Gastroesophageal sphincter (tissue), 4 donors: ENCODE measurements around the gene ZNF385D. TPM values are rescaled to one million over a fixed set of nuclear protein-coding genes. Genes with fewer than 3 reads are reported as not detected.
A peak's percentile ranks its signal among the peaks of the same experiment; 100 is the strongest.

Experiments
- ATAC-seq: fragments of 150-250 bp; one replicate; pipeline ENCODE4 v1.9.1; 2016; ENCODE audit warnings: mild to moderate bottlenecking, moderate library complexity
- H3K27ac ChIP-seq, 4 donors: fragments of 200-600 bp; sonication (generic) in 3 of 4; 1 replicate in 3 of 4; 2 replicates in 1 of 4; pipeline ENCODE4 v1.5.1; 2016 to 2019
- H3K27me3 ChIP-seq: fragments of 200-600 bp; sonication (generic); one replicate; pipeline ENCODE4 v1.5.1; 2019
- H3K36me3 ChIP-seq, 2 donors: fragments of 200-600 bp; sonication (generic); one replicate each; pipeline ENCODE4 v1.5.1; 2019; ENCODE audit warnings: control low read depth in 1 of 2
- H3K4me1 ChIP-seq, 3 donors: fragments of 200-600 bp; sonication (generic); 1 replicate in 2 of 3; 2 replicates in 1 of 3; pipeline ENCODE4 v1.5.1; 2016 to 2019; ENCODE audit warnings: control low read depth in 2 of 3
- H3K4me3 ChIP-seq, 2 donors: fragments of 200-600 bp; sonication (generic); one replicate each; pipeline ENCODE4 v1.5.1; 2019; ENCODE audit warnings: mild to moderate bottlenecking in 1 of 2, moderate library complexity in 1 of 2
- H3K9me3 ChIP-seq, 3 donors: fragments of 200-600 bp; sonication (generic); one replicate each; pipeline ENCODE4 v1.5.1; 2017 to 2019; ENCODE audit warnings: control low read depth in 2 of 3
- EP300 ChIP-seq: sonication (generic); formaldehyde crosslinking; IDR thresholded peaks from one replicate; pipeline ENCODE4 v1.6.1; 2017; ENCODE audit warnings: antibody characterized with exemption, mild to moderate bottlenecking
- POLR2A ChIP-seq, 2 donors: fragments of 450-650 bp; IDR thresholded peaks; one replicate each; pipeline ENCODE4 v1.6.1; 2017; ENCODE audit warnings: antibody characterized with exemption in 2 of 2, mild to moderate bottlenecking in 2 of 2, moderate library complexity in 1 of 2
- POLR2AphosphoS5 ChIP-seq: sonication (generic); formaldehyde crosslinking; IDR thresholded peaks from one replicate; pipeline ENCODE4 v1.6.1; 2017; ENCODE audit warnings: antibody characterized with exemption
- WGBS, 2 donors: methylation state at CpG; one replicate each; pipeline ENCODE4 v1.1.5; 2018; ENCODE audit warnings: low coverage in 1 of 2; 5-methylcytosine and 5-hydroxymethylcytosine counted together
- total RNA-seq, 4 donors: library from RNA; depleted of rRNA; stranded (reverse); fragments of >200 nt; gene quantifications; one replicate each; pipeline ENCODE4 v1.1.0, GENCODE V29; 2016
- TF ChIP-seq, protein P1 (sequence below), 4 experiments: fragments of 200-600 bp in 2 of 4; fragments of 450-650 bp in 2 of 4; sonication (generic) in 1 of 4; IDR thresholded peaks; one replicate each; pipeline ENCODE4 v1.5.1; 2017 to 2019; ENCODE audit warnings: antibody characterized with exemption in 4 of 4, mild to moderate bottlenecking in 2 of 4, moderate library complexity in 2 of 4

The ZNF385D gene
- total RNA-seq, 4 donors from 2014 or later: 8.1 to 17.9 (median 11.3) TPM

- no peaks in the 10 kb centered on the region for H3K27me3 ChIP-seq
- H3K4me1 ChIP-seq: peaks cover 3 to 24% (median 7%) of the 10 kb centered on the region in 3 donors
- WGBS, 2 donors: 67 to 87% methylated on average over 1 of the region's 1 CpG
- no peak for ATAC-seq
- no peak overlapping the region for H3K4me3 ChIP-seq
- TF ChIP-seq POLR2AphosphoS5 (no peak), EP300 (no peak), POLR2A (IDR thresholded peaks at IDR 0.05) (no peak)
- TF ChIP-seq, protein P1, sequence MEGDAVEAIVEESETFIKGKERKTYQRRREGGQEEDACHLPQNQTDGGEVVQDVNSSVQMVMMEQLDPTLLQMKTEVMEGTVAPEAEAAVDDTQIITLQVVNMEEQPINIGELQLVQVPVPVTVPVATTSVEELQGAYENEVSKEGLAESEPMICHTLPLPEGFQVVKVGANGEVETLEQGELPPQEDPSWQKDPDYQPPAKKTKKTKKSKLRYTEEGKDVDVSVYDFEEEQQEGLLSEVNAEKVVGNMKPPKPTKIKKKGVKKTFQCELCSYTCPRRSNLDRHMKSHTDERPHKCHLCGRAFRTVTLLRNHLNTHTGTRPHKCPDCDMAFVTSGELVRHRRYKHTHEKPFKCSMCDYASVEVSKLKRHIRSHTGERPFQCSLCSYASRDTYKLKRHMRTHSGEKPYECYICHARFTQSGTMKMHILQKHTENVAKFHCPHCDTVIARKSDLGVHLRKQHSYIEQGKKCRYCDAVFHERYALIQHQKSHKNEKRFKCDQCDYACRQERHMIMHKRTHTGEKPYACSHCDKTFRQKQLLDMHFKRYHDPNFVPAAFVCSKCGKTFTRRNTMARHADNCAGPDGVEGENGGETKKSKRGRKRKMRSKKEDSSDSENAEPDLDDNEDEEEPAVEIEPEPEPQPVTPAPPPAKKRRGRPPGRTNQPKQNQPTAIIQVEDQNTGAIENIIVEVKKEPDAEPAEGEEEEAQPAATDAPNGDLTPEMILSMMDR (IDR thresholded peaks at IDR 0.05): no peak
- no peak overlapping the region for H3K27ac ChIP-seq
- H3K36me3 ChIP-seq: no peaks in the 10 kb centered on the region
- no peaks in the 10 kb centered on the region for H3K9me3 ChIP-seq
Observed at GRCh38 chr3:21649519-21649918, 101.5 kb downstream of the ZNF385D start.

DNA sequence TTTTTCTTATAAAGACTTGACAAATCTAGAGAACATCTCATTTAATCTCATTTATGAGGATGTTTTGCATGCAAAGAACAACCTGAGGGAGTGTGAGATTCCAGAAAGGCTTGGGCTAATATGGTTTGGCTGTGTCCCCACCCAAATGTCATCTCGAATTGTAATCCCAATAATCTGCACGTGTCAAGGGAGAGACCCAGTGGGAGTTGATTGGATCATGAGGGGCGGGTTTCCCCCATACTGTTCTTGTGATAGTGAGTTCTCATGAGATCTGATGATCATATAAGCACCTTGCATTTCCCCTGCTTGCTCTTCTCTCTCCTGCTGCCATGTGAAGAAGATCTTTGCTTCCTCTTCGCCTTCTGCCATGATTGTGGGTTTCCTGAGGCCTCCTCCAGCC is 103.0 kb downstream of the ZNF385D start:
- no peak for TF ChIP-seq POLR2A (IDR thresholded peaks at IDR 0.05)
- no peak for TF ChIP-seq POLR2AphosphoS5
- TF ChIP-seq, protein P1 (IDR thresholded peaks at IDR 0.05): no peak
- TF ChIP-seq EP300: no peak
- no peak for ATAC-seq
- Histone ChIP-seq H3K9me3 (no peaks in the 10 kb centered on the region), H3K36me3 (no peaks in the 10 kb centered on the region), H3K27me3 (no peaks in the 10 kb centered on the region), H3K4me1 (peaks cover 3 to 37% (median 11%) of the 10 kb centered on the region in 3 donors), H3K27ac (no peak overlapping the region), H3K4me3 (no peak overlapping the region)
- WGBS, 2 donors: 78 to 95% methylated on average over 4 of the region's 4 CpGs

GRCh38 chr3:21645121-21645897 is 105.7 kb downstream of the ZNF385D start:
- WGBS, 2 donors: 33 to 36% methylated on average over 4 of the region's 4 CpGs
- peak; percentile 61 for ATAC-seq
- no peaks in the 10 kb centered on the region for H3K9me3 ChIP-seq
- no peaks in the 10 kb centered on the region for H3K36me3 ChIP-seq
- peak overlapping the region; percentile 71 to 80 (median 76) for H3K27ac ChIP-seq
- no peak for TF ChIP-seq POLR2A (IDR thresholded peaks at IDR 0.05)
- TF ChIP-seq EP300: no peak
- TF ChIP-seq, protein P1 (IDR thresholded peaks at IDR 0.05): no peak
- peak; percentile 65 for TF ChIP-seq POLR2AphosphoS5
- peaks cover 3 to 37% (median 11%) of the 10 kb centered on the region in 3 donors for H3K4me1 ChIP-seq
- no peak overlapping the region for H3K4me3 ChIP-seq
- H3K27me3 ChIP-seq: no peaks in the 10 kb centered on the region

DNA sequence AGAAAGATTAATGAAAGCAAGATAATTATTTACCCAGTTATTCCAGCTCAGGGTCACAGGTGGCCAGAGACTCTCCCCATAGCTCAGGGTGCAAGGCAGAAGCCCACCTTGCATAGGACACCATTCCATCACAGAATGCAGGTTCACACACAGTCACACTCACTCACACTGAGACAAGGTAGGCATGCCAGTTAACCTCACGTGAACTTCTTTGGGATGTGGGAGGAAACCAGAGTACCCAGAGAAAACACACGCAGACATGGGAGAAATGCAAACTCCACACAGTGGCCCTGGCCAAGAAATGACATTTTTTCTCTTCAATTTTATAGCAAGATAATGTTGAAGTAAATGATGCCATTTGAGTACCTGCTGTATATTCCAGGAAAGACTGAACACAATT is 106.7 kb downstream of the ZNF385D start:
- no peak for ATAC-seq
- H3K36me3 ChIP-seq: no peaks in the 10 kb centered on the region
- 0 to 90% methylated on average over 1 to 2 of the region's 2 CpGs for WGBS, 2 donors
- H3K9me3 ChIP-seq: no peaks in the 10 kb centered on the region
- H3K27ac ChIP-seq: peak overlapping the region; percentile 71 to 80 (median 76)
- peaks cover 3 to 37% (median 11%) of the 10 kb centered on the region in 3 donors for H3K4me1 ChIP-seq
- no peak overlapping the region for H3K4me3 ChIP-seq
- H3K27me3 ChIP-seq: no peaks in the 10 kb centered on the region
- no peak for TF ChIP-seq POLR2A (IDR thresholded peaks at IDR 0.05)
- no peak for TF ChIP-seq EP300
- TF ChIP-seq, protein P1 (IDR thresholded peaks at IDR 0.05): no peak
- TF ChIP-seq POLR2AphosphoS5: no peak

GRCh38 chr3:21643752-21644151 is 107.3 kb downstream of the ZNF385D start:
- 42 to 78% methylated on average over 2 of the region's 2 CpGs for WGBS, 2 donors
- no peak overlapping the region for H3K4me3 ChIP-seq
- H3K27me3 ChIP-seq: no peaks in the 10 kb centered on the region
- H3K4me1 ChIP-seq: peaks cover 3 to 37% (median 11%) of the 10 kb centered on the region in 3 donors
- H3K27ac ChIP-seq: peak overlapping the region in 3 of 4 donors; percentile 4 to 80 (median 14)
- no peaks in the 10 kb centered on the region for H3K36me3 ChIP-seq
- TF ChIP-seq POLR2A (IDR thresholded peaks at IDR 0.05) (no peak), EP300 (no peak), POLR2AphosphoS5 (no peak)
- TF ChIP-seq, protein P1 (IDR thresholded peaks at IDR 0.05): no peak
- no peaks in the 10 kb centered on the region for H3K9me3 ChIP-seq
- ATAC-seq: no peak
